Endothelial cell of umbilical vein (primary cell): ENCODE measurements around the gene NUDT14. TPM values are rescaled to one million over a fixed set of nuclear protein-coding genes. Genes with fewer than 3 reads are reported as not detected.

Experiments
- BruUV-seq: library from RNA; stranded (reverse); fragments of 400-500 nt; replicated peaks from 2 replicates; lab custom pipeline; 2021; lab: Mats Ljungman, UMichigan
- CTCF ChIA-PET: fragments of 300-600, 350-600 bp; sonication (Branson Sonifier 250); formaldehyde crosslinking; loops from one replicate; lab custom pipeline; 2021; ENCODE audit warnings: antibody characterized with exemption, inconsistent platforms; lab: Charles Lee
- POLR2A ChIA-PET: fragments of 300-600, 350-600 bp; sonication (Branson Sonifier 250); formaldehyde crosslinking; loops from one replicate; lab custom pipeline; 2021; ENCODE audit warnings: antibody characterized with exemption, inconsistent platforms; lab: Charles Lee
- DNase-seq: peaks from one replicate; pipeline ENCODE4 v3.0.0-alpha.2; 2011; ENCODE audit warnings: low read depth, low spot score
- FAIRE-seq: peaks from 2 replicates; lab custom pipeline; 2011; peaks lifted over from hg19 to GRCh38; lab: Jason Lieb, UNC
- H2AFZ ChIP-seq: 2 replicates; pipeline ENCODE4 v1.6.0; 2012; ENCODE audit warnings: low read depth, low read length, control low read depth, inconsistent platforms
- H3K27ac ChIP-seq: 2 replicates; pipeline ENCODE4 v1.5.1; 2011; ENCODE audit warnings: low read depth, mild to moderate bottlenecking, control low read depth, low read length, moderate library complexity; ENCODE audit not compliant: insufficient read depth
- H3K27me3 ChIP-seq, 2 experiments: 2 replicates each; pipeline versions ENCODE4 v1.6.0 to v1.6.1; 2011; ENCODE audit warnings: low read length in 2 of 2, mixed read lengths in 1 of 2; ENCODE audit not compliant: control insufficient read depth in 2 of 2, insufficient read depth in 2 of 2
- H3K36me3 ChIP-seq, 2 experiments: 2 replicates in 1 of 2; 3 replicates in 1 of 2; pipeline ENCODE4 v1.5.1; 2011; ENCODE audit warnings: low read length in 2 of 2, mild to moderate bottlenecking in 1 of 2, moderate library complexity in 1 of 2; ENCODE audit not compliant: control insufficient read depth in 2 of 2, insufficient read depth in 2 of 2; ENCODE audit errors: extremely low read depth in 1 of 2
- H3K4me1 ChIP-seq: 3 replicates; pipeline ENCODE4 v1.5.1; 2011; ENCODE audit warnings: mild to moderate bottlenecking, low read length; ENCODE audit not compliant: control insufficient read depth, insufficient read depth; ENCODE audit errors: extremely low read depth
- H3K4me2 ChIP-seq: 2 replicates; pipeline ENCODE4 v1.6.1; 2011; ENCODE audit warnings: low read length, control low read depth, mixed read lengths; ENCODE audit not compliant: insufficient read depth
- H3K4me3 ChIP-seq, 3 experiments: fragments of 200-600 bp in 1 of 3; sonication (generic), shearing (Covaris generic) in 1 of 3; replicated peaks in 1 of 3; 2 replicates each; pipeline ENCODE4 v1.5.1; 2011 to 2016; ENCODE audit warnings: control low read depth in 3 of 3, low read length in 3 of 3, mild to moderate bottlenecking in 2 of 3, inconsistent platforms in 1 of 3, low read depth in 1 of 3, moderate library complexity in 1 of 3; ENCODE audit not compliant: insufficient read depth in 1 of 3
- H3K79me2 ChIP-seq: 2 replicates; pipeline ENCODE4 v1.6.0; 2012; ENCODE audit warnings: low read length, inconsistent platforms; ENCODE audit not compliant: control insufficient read depth, insufficient read depth
- H3K9ac ChIP-seq: replicated peaks from 2 replicates; pipeline ENCODE3; 2011; ENCODE audit warnings: low read length, control low read depth; ENCODE audit not compliant: insufficient read depth; ENCODE audit errors: extremely low read depth
- H3K9me1 ChIP-seq: replicated peaks from 3 replicates; pipeline ENCODE4 v1.6.0; 2011; ENCODE audit warnings: mild to moderate bottlenecking, low read length; ENCODE audit not compliant: control insufficient read depth, insufficient read depth; ENCODE audit errors: extremely low read depth
- H3K9me3 ChIP-seq: replicated peaks from 2 replicates; pipeline ENCODE4 v1.5.1; 2012; ENCODE audit warnings: low read length, inconsistent platforms; ENCODE audit not compliant: control insufficient read depth, insufficient read depth
- H4K20me1 ChIP-seq: replicated peaks from 2 replicates; pipeline ENCODE3; 2011; ENCODE audit warnings: mild to moderate bottlenecking, low read length; ENCODE audit not compliant: control insufficient read depth, insufficient read depth; ENCODE audit errors: extremely low read depth
- EZH2 ChIP-seq: IDR thresholded peaks from 2 replicates; pipeline ENCODE4 v1.6.1; 2012; ENCODE audit warnings: borderline replicate concordance, low read depth, mild to moderate bottlenecking, moderate library complexity, low read length, inconsistent platforms; ENCODE audit not compliant: severe bottlenecking
- FOS ChIP-seq: IDR thresholded peaks from 2 replicates; pipeline ENCODE4 v1.6.1; 2011; ENCODE audit warnings: mild to moderate bottlenecking, low read length, moderate library complexity, borderline replicate concordance; ENCODE audit not compliant: insufficient read depth
- GATA2 ChIP-seq: IDR thresholded peaks from 2 replicates; pipeline ENCODE4 v1.7.0; 2011; ENCODE audit warnings: low read depth, mild to moderate bottlenecking, moderate library complexity, mixed read lengths, low read length; ENCODE audit not compliant: insufficient read length, insufficient read depth
- MYC ChIP-seq: IDR thresholded peaks from one replicate; pipeline ENCODE4 v1.6.1; 2011; ENCODE audit warnings: mild to moderate bottlenecking, low read depth, low read length
- POLR2A ChIP-seq: IDR thresholded peaks from 2 replicates; pipeline ENCODE4 v1.6.1; 2012; ENCODE audit warnings: low read depth, mild to moderate bottlenecking, control low read depth, low read length
- POLR2AphosphoS5 ChIP-seq: IDR thresholded peaks from 2 replicates; pipeline ENCODE4 v1.6.1; 2012; ENCODE audit warnings: low read depth, mild to moderate bottlenecking, control low read depth, low read length, moderate library complexity; ENCODE audit not compliant: insufficient read depth
- dilution Hi-C: fragments of 300-500 bp; cut with MboI; formaldehyde crosslinking; loops from one replicate; pipeline ENCODE4 v1.15.0; 2019; ENCODE audit warnings: low sequenced_read_pairs; ENCODE audit not compliant: extremely low pct_ligation_motif_present
- intact Hi-C: fragments of 100-400 bp; cut with micrococcal nuclease; formaldehyde crosslinking; loops from one replicate; pipeline ENCODE4 v1.10.0; 2022
- polyA plus RNA-seq, 4 experiments: library from polyadenylated mRNA; depleted of rRNA in 3 of 4; stranded (reverse) in 3 of 4; unstranded in 1 of 4; fragments of >200 nt; gene quantifications; 2 replicates each; pipeline versions ENCODE4 v1.2.1 to v1.2.3, GENCODE V29; 2011 to 2012; ENCODE audit warnings: missing spikeins in 1 of 4
- total RNA-seq: library from RNA; stranded (reverse); gene quantifications from 2 replicates; pipeline ENCODE4 v1.2.3, GENCODE V29; 2021

NUDT14 gene
- total and polyA plus RNA-seq, 2 donors (not counting 3 experiments of a cell fraction or from before 2014, with no cell fraction given): 97.7 to 103 TPM

DNA sequence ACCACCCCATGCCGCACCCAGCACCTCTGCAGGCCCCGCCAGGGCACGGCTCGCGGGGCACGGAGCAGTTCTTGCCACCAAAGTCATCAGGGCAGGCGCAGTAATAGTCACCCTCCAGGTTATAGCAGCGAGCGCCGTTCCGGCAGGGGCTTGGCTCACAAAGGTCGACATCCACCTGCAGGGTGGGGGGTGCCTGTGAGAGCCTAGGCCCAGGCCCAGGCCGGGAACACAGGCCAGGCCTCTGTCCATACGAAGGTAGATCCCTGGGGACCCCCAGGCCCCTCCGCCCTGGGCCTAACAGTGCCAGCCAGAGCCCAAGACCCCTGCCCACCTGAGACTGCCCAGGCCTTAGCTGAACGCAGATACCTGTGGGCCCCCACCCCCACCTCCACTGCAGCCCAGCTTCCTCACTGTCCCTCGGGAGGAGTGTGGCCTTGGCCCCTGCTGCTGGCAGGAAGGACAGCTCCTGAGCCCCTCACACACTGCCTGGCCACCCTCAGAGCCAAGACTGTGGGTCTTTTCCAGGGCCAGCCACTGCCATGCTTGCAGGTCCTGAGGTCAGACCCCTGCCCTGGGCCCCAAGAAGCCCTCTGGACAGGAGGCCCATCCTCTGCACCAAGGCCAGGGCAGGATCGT lies 31.8 kb downstream of the NUDT14 start:
- H3K9me3 ChIP-seq: no peaks in the 10 kb centered on the region
- ChIA-PET POLR2A (no interaction called here), CTCF (no interaction called here)
- no peaks in the 10 kb centered on the region for H3K79me2 ChIP-seq
- TF ChIP-seq MYC (no peak), POLR2A (no peak), FOS (no peak), POLR2AphosphoS5 (no peak), GATA2 (no peak)
- peaks cover 9 to 52% of the 10 kb centered on the region in 2 experiments for H3K36me3 ChIP-seq
- DNase-seq (no peak), FAIRE-seq (no peak)
- H3K4me2 ChIP-seq: no peak overlapping the region
- no TSS peak for BruUV-seq
- intact Hi-C loops: no loop called here
- no peak overlapping the region for H2AFZ ChIP-seq
- no peaks in the 10 kb centered on the region for H3K27me3 ChIP-seq
- H3K4me3 ChIP-seq: no peak overlapping the region
- H3K27ac ChIP-seq: no peak overlapping the region
- H3K9ac ChIP-seq: no peak overlapping the region
- H3K4me1 ChIP-seq: no peaks in the 10 kb centered on the region
- dilution Hi-C loops: no loop called here
- no peaks in the 10 kb centered on the region for H4K20me1 ChIP-seq
- no peaks in the 10 kb centered on the region for H3K9me1 ChIP-seq

DNA sequence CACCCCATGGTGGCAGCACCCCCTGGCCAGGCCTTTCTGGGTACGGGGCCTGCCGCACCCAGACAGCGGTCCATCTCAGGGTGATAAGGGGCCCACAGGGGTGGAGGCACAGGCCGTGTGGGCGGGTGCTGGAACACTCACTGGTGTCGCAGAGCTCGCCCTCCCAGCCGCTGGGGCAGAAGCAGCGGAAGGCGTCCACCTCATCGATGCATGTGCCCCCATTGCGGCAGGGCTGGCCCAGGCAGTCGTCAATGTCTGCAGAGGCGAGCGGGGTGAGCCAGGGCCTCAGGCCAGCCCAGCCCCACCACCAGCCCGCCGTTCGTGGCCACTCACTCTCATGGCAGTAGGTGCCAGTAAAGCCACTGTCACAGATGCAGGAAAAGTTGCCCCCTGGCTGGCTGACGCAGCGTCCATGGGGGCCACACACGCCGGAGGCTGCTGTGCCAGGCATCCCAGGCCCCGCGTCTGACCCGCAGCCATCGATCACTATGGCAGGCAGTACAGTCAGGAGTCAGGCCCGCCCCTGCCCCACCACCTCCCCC lies 32.4 kb downstream of the NUDT14 start:
- DNase-seq (no peak), FAIRE-seq (no peak)
- no peak overlapping the region for H3K27ac ChIP-seq
- no peaks in the 10 kb centered on the region for H3K4me1 ChIP-seq
- POLR2A ChIA-PET: no interaction called here
- dilution Hi-C loops (no loop called here), intact Hi-C loops (no loop called here)
- H3K9me3 ChIP-seq: no peaks in the 10 kb centered on the region
- no peaks in the 10 kb centered on the region for H4K20me1 ChIP-seq
- no peaks in the 10 kb centered on the region for H3K27me3 ChIP-seq
- H3K36me3 ChIP-seq: peaks cover 9 to 52% of the 10 kb centered on the region in 2 experiments
- H3K9ac ChIP-seq: no peak overlapping the region
- H3K4me3 ChIP-seq: no peak overlapping the region
- no peaks in the 10 kb centered on the region for H3K9me1 ChIP-seq
- no peaks in the 10 kb centered on the region for H3K79me2 ChIP-seq
- no peak overlapping the region for H2AFZ ChIP-seq
- TF ChIP-seq POLR2AphosphoS5: no peak
- TF ChIP-seq EZH2: no peak
- no peak for TF ChIP-seq MYC
- CTCF ChIA-PET: no interaction called here
- BruUV-seq: TSS peak; percentile 53
- H3K4me2 ChIP-seq: no peak overlapping the region
